GM23248 (cell line): ENCODE data around the gene C6orf141.

Experiments
- EZH2 ChIP-seq: fragments of 200-600 bp; sonication (generic); IDR thresholded peaks from 2 replicates; pipeline ENCODE4 v1.6.1; 2018; ENCODE audit warnings: antibody characterized with exemption, mild to moderate bottlenecking; ENCODE audit not compliant: insufficient read depth, poor library complexity, severe bottlenecking
- EZH2phosphoT487 ChIP-seq: fragments of 200-600 bp; sonication (generic); IDR thresholded peaks from 2 replicates; pipeline ENCODE4 v1.6.1; 2018; ENCODE audit warnings: antibody characterized with exemption, moderate library complexity, mild to moderate bottlenecking, low read depth; ENCODE audit not compliant: insufficient read depth

DNA sequence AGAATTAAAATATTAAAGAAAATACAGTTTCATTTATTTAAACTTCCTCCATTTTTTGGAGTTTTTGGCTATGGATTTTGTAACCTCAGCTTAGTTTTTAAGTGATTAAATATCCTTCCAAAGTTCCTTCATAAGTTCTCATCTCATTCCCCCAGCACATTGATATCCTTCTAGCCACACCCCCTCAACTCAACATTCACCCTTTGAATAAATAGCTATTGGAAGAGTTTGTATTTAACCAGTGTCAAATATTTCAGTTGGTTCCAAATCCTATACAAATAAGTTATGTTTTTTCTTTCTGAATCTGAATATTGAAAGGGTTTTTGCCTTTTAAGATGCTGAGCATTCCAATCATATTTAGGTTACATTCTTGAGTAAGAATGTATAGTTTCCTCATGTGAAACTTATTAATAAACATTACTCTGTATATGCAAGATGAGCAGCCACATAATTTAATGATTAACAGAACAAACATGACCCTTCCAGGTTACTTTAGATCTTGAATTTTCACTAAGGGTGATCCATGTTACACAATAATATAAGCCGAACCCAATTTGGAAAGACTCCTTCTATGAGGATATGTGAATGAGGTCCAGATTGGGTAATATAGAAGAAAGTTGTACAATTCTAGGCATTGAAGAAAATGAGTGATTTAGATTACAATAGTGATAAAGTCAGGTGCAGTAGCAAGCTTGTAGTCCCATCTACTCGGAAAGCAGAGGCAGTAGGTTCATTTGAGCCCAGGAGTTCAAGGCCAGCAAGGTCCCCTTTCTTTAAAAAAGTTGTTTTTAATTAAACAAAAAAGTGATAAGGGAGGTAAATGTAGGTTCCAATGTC is 37.1 kb upstream of the C6orf141 start:
- TF ChIP-seq EZH2 = no peak
- no peak for TF ChIP-seq EZH2phosphoT487
